ENCODE results near the gene GRAMD2A.

DNA sequence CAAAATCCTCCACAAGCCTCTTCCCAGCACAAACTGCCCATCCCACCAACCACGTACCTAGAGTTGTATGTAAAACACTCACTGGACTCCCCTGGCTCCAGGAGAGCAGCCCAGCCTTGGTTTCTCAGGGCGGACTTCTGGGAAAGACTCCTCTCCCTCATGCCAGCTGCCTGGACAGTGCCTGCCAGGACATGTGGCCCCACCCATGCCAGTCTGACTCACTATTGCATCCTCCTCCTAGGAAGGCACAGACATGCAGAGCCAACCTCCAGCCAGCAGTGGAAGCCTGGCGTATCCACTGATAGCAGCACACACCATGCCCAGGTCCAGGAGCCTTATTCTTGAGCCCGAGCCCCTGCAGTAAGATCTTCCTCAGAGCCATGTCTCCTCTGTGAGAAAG lies 24.8 kb upstream of the GRAMD2A start:
- TF ChIP-seq, protein P1, sequence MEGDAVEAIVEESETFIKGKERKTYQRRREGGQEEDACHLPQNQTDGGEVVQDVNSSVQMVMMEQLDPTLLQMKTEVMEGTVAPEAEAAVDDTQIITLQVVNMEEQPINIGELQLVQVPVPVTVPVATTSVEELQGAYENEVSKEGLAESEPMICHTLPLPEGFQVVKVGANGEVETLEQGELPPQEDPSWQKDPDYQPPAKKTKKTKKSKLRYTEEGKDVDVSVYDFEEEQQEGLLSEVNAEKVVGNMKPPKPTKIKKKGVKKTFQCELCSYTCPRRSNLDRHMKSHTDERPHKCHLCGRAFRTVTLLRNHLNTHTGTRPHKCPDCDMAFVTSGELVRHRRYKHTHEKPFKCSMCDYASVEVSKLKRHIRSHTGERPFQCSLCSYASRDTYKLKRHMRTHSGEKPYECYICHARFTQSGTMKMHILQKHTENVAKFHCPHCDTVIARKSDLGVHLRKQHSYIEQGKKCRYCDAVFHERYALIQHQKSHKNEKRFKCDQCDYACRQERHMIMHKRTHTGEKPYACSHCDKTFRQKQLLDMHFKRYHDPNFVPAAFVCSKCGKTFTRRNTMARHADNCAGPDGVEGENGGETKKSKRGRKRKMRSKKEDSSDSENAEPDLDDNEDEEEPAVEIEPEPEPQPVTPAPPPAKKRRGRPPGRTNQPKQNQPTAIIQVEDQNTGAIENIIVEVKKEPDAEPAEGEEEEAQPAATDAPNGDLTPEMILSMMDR (IDR thresholded peaks at IDR 0.05), result no peak
- TF ChIP-seq POLR2A (IDR thresholded peaks at IDR 0.05), result no peak
